C4-2B (cell line): ENCODE data around the gene PIGW.

ENCODE experiments used
- CTCF ChIP-seq: fragments of 450-650 bp; conservative IDR thresholded peaks from 2 replicates; pipeline ENCODE4 v1.5.1; 2017; ENCODE audit warnings: mild to moderate bottlenecking
- ZFX ChIP-seq: fragments of 450-650 bp; IDR thresholded peaks from 2 replicates; pipeline ENCODE4 v1.6.1; 2017

- TF ChIP-seq CTCF: no peak
- no peak for TF ChIP-seq ZFX
These were observed 34.0 kb upstream of the PIGW start for GRCh38 chr17:36500745-36501225.
